Glomerular endothelial cell (primary cell): Measurements from ENCODE around the gene WASHC3. TPM values are rescaled to one million over a fixed set of nuclear protein-coding genes. Genes with fewer than 3 reads are reported as not detected.
A peak's percentile ranks its signal among the peaks of the same experiment; 100 is the strongest.
"Not testable (repeated sequence)": the region's sequence is repeated elsewhere in the genome, so short reads cannot be mapped to it uniquely, and the experiment has no call there.

Experiments
- DNase-seq: peaks from one replicate; pipeline ENCODE4 v3.0.0-alpha.2; 2011; ENCODE audit warnings: low read depth, low spot score; ENCODE audit errors: extremely low read depth
- total RNA-seq: library from RNA; depleted of rRNA; stranded (reverse); fragments of >200 nt; gene quantifications from 2 replicates; pipeline ENCODE4 v1.2.3, GENCODE V29; 2015

WASHC3 gene, protein sequence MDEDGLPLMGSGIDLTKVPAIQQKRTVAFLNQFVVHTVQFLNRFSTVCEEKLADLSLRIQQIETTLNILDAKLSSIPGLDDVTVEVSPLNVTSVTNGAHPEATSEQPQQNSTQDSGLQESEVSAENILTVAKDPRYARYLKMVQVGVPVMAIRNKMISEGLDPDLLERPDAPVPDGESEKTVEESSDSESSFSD
- total RNA-seq: 67.8 and 93.9 TPM in 2 replicates

DNA sequence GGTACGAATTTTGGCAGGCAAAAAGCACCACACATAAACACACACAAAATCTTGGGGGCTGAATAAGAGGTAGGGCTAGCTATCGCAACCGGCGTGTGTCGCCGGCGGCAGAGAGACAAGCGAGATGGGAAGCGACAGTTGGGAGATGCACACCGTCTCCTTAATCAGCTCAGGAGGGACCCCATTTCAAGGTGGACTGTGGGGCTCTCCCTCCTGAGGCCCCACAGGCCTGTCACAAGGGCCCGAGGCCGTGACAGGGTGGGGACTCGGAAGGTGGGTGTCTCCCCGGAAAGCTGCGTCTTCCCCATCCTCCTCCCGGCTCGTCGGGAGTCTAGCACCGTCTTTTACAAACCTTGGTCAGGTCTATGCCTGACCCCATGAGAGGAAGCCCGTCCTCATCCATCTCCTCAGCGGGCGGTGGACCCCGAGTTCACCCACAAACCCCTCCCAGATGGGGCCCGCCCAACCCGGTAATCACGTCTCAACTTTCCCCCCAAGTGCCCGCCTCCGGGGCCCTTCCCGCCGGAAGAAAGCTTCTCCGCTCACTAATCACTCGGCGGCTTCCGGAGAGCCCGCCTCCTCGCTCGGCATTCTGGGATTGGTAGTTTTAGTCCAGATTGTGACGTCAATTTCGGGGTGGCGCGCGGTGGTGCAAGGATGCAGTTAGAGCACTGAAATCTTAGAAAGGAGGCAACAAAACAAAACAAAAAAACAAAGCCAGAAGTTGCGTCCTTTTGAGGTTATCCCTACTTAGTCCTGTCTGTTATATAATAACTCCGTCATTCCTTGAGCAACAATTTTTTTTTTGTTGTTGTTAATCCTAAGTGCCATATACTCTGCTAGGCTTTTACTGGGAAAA is at the start of gene WASHC3:
Gene WASHC3 (minus strand): TSS at position 432 of the 859 bp plus-strand sequence. CDS start 29 bp downstream, at position 403.
- DNase-seq: peak; percentile 62

DNA sequence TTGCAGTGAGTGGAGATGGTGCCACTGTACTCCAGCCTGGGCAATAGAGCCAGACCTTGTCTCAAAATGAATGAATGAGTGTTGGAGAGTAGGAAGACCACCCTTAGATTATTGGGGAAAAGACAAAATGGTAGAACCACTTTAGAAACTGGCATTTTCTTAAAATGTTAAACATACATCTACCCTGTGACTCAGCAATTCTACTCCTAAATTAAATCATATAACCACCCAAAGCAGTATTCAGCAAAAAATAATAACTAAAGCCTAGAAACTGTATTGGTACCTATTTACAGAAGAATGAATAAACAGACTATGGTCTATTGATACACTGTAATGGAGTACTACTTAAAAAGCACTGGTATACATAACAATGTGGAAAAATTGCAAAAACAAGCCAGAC is 49.0 kb upstream of the WASHC3 start:
- DNase-seq: no peak

DNA sequence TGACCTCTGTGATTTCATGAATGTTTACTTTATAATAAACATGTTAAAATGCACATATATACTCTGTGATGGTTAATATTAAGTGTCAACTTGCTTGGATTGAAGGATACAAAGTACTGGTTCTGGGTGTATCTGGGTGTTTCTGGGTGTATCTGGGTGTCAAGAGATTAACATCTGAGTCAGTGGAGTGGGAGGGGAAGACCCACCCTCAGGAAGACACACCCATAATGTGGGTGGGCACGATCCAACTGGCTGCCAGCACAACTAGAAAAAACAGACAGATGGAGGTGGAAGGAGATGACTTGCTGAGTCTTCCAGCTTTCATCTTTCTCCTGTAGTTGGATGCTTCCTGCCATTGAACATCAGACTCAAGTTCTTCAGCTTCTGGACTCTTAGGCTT is 46.2 kb upstream of the WASHC3 start:
- DNase-seq: no peak

DNA sequence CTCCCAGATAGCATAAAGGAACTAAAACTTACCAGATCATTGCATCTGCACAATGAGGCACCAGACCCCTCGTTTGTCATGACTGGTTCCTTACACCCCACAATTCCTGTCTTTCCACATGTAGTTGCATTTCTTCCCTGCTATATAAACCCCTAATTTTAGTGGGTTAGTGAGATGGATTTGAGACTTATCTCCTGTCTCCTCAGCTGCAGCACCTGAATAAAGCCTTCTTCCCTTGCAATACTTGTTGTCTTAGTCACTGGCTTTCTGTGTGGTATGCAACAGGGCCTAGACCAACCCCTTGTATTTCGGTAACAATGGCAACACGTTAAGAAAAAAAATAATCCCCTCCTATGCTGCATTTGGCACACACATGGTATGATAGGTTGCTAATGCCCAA is 45.1 kb upstream of the WASHC3 start:
- DNase-seq: no peak

DNA sequence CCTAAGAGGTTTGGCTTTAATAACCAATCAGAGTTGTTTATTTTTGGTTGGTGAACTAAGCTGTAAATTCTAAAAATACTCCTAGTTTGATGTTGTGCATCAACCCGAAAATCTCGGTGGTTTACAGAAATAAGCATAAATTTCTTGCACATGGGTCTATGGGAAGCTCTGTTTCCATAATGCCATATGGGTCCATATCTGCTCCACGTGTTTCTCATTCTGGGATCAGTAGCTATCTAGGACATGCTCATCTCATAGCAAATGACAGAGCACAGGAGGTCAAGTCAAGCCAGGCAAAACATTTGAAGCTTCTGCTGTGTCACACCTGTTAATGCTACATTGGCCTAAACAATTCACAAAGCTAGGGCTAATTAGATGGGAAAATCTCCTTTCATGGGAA is 35.1 kb upstream of the WASHC3 start:
- no peak for DNase-seq

DNA sequence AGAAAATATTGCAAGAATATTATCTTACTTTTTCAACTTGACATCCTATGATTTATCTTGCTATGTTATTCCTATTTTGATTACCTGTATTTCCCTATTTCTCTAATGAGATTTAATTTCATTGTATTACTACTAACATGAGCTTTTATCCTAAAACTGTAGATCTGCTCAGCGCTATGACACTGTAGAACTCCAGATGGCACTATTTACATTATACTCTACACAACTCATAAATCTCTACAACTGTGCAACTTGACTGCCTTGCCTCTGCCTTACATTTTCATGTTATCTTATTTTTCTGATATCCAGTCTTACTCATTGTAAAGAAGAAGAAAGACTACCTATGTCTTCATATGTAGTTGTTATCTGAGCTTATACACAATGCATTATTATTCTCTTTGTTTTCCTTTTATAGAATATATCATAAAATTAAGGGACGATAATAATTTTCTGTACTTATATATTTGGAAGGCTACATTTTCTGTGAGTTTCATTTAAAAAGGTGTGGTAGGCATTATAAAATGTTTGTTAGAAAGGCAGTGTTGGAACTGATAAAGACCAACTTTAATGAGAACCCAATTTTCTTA is 34.0 kb upstream of the WASHC3 start:
- DNase-seq: peak; percentile 16

DNA sequence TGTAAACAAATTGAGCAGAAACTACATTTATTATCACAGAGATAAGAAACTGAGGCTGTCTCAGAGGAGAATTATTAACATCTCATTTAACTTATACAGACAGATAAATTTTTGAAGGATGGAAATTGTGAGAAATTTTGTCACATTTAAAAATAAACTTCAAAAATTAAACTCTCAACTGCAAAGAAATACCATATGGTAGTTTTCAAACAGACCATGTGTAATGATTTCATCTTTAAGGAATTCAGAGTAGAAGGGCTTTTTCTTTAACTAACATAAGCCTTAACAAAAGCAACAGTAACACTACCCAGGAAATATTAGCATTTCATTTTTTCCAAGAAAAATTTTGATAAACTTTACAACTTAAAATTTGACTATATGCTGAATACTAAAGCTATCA is 31.5 kb upstream of the WASHC3 start:
- no peak for DNase-seq

DNA sequence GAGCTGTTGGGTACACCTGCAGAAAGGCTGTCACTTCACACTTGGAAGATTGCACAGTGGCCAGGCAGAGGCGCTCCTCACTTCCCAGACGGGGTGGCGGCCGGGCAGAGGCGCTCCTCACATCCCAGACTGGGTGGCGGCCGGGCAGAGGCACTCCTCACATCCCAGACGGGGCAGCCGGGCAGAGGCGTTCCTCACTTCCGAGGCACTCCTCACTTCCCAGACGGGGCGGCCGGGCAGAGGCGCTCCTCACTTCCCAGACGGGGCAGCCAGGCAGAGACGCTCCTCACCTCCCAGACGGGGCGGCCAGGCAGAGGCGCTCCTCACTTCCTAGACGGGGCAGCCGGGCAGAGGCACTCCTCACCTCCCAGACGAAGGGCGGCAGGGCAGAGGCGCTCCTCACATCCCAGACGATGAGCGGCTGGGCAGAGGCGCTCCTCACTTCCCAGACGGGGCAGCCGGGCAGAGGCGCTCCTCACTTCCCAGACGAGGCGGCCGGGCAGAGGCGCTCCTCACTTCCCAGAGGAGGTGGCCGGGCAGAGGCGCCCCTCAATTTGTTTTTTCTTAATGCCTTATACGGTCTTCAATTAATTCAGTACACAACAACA is 27.5 kb upstream of the WASHC3 start:
- DNase-seq: not testable (repeated sequence)

DNA sequence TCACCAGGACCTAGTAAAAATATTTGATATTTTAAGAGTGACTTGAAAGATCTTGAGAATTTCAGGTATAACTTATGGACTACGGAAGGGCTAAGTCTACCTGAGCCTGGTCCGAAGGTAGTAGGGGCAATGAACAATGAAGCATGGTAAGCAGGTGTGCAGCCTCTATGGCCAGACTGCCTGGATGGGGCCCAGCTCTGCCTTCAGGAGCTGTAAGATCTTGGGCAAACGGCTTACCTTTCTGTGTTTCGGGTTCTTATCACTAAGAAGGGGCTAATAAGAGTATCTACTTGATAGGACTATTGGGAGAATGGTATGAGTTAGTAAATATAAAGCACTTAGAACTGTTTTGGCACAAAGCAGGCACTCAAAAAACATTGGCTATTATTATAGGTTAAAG is 19.1 kb upstream of the WASHC3 start:
- no peak for DNase-seq

DNA sequence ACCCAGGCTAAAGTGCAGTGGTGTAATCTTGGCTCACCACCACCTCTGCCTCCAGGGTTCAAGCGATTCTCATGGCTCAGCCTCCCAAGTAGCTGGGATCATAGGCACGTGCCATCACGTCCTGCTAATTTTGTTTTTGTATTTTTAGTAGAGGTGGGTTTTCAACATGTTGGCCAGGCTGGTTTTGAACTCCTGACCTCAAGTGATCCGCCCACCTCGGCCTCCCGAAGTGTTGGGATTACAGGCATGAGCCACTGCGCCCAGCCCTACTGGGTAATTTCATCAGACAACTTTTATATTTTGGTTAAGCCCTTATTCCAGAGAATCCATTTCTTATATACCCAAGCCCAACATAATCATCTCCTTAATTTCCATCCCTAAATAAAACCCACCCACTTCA is 10.3 kb upstream of the WASHC3 start:
- not testable (repeated sequence) for DNase-seq

DNA sequence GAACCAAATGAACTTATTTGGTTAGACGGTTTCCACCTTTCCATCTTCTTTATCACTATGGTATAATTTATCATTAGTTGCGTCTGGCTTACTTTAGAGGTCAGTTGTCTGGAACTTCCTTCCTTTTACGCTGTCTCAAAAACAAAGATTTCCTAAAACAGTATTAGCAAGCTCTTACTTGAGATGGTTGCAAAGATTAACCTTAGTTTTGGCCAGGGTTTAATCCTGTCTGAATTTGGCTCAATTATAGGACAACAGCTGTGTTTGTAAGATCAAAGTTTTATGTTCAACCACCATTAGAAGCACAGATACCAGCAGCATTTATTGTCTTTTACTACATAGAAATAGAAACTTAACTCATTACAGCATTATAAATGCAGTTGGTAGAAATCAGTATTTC is 7.9 kb upstream of the WASHC3 start:
- DNase-seq: no peak

DNA sequence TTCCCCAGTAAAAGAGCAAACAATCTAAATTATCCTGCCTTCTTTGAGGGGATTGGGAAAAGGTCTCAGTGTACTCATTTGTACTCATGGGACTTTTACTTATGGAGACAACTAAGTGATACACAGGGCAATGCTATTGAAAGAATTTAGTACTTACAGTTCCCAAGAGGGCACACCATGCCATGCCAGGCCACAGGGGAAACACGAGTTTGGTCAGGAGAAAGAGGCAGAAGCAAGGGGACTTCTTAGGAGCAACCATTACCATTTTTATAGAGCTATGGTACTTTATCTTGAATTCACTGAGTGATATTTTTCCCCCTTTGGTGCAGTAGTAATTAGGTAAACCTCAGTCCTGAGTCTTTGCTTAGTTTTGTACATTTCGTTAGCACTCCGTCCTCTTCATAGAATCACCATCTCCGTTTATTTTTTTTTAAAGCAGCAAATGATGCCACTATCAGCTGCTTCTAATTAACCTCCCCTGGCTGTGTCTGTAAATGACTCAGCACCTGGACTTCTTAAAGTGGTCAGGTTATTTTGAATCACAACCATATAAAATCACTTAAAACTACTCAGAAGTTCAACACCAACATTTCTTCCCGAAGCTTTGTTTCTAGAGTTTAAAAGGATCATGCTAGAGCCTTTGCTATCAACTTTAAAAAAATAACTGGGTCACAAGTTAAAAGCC is 5.9 kb upstream of the WASHC3 start:
- no peak for DNase-seq

DNA sequence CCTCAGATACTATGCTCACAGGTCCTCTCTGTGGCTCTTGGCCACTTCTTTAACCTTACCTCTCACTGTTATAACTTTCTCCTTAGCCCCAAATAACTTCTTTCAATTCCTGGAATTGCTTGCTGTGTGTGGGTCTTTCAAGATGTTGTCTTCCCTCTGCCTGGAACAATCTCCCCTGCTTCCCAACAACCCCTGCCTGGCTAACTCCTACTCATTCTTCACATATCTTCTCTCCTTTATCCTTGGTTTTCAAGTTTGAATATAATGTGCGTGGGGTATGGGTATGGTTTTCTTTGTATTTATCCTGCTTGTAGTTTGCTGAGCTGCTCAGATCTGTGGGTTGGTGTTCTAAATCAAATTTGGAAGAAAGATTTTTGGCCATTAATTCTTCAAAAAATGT is 2.7 kb upstream of the WASHC3 start:
- no peak for DNase-seq

DNA sequence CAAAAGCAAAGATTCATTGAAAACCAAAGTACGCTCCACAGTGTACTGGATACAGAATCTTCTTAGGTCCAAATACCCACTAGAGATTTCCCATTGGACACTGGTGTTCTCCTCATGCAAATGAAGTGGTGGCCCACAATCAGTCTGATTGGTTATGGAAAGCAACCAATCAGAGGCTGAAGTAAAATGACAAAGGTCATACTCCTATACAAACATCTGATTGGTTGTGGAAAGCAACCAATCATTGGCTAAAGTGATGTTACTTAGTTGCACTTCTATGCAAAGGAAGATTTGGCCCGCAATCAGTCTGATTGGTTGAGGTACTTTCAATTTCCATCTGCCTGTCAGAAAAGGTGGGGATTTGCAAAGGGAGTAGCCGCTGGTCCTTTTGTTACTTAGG is 1.3 kb upstream of the WASHC3 start:
- DNase-seq: no peak

DNA sequence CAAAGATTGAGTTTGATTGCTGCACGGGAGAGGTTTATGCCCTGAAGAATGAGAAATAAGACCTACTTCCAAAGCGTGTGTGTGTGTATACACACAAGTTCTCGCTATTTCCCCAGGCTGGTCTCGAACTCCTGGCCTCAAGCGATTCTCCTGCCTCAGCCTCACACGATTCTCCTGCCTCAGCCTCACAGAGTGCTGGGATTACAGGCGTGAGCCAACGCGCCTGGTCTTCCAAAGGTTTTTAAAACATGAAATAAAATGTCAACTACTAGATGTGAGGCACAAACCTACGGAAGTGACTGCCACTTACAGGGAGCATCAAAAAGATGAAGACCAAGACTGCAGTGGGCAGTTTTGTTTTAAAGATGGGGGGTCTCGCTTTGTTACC is 622 bp upstream of the WASHC3 start:
- no peak for DNase-seq

DNA sequence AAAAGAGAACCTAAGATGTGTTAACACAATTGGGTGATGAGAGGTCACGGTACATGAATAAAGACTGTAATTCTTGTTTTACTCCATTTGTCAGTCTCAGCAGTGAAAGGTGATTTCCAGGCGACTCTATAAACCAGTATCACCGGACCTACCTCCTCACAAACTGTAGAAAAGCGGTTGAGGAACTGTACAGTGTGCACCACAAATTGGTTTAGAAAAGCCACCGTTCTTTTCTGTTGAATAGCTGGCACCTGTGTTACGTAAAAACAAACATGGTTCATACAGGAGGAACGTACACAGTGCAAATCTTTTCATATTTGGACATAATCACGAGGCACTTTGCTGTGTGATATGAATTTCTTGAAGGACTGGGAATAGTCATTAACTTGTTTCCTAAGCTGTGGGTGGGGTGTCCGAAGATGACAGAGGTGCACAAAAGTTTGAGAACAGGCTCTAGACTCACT is 663 bp downstream of the WASHC3 start:
- DNase-seq: no peak

DNA sequence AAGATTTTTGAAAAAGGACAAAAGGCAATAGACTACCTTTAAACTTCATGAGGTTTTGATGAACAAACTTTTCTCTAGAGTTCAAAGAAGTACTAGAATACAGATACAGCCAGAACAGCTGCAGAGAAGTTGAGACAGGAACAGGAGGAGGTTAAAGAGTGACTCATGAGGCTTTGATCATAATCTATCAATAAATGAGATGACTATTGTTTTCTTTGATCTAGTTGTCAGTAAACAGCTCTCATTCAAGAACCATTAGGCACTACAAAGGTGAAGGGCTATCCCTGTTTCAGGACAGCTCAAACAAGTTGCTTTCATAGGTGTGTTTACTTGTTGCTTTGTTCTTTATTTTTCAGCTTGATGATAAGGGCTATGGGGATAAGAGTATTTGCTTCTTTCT is 2.4 kb downstream of the WASHC3 start:
- DNase-seq: no peak

DNA sequence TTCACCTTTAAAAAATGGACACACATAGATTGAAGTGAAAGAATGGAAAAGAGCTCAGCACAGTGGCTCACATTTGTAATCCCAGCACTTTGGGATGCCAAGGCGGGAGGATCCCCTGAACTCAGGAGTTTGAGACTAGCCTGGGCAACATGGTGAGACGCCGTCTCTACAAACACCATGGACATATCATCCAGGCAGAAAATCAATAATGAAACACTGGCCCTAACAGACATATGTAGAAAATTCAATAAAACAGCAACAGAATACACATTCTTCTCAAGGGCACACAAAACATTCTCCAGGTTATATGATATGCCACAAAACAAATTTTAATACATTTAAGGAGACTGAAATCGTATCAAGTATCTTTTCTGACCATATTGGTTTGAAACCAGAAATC is 7.4 kb downstream of the WASHC3 start:
- DNase-seq: no peak

DNA sequence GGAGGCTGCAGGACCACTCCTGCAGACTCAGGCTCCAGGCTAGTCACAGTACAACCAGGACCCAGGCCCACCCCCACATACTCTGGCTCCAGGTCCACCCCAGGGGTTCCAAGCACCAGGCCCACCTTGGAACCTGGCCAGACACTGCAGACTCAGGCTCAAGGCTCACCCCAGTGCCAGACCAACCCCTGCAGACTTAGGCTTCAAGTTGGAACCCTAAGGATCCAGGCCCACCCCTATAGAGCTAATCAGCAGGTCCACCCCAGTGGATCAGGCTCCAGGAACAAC is 8.8 kb downstream of the WASHC3 start:
- no peak for DNase-seq

DNA sequence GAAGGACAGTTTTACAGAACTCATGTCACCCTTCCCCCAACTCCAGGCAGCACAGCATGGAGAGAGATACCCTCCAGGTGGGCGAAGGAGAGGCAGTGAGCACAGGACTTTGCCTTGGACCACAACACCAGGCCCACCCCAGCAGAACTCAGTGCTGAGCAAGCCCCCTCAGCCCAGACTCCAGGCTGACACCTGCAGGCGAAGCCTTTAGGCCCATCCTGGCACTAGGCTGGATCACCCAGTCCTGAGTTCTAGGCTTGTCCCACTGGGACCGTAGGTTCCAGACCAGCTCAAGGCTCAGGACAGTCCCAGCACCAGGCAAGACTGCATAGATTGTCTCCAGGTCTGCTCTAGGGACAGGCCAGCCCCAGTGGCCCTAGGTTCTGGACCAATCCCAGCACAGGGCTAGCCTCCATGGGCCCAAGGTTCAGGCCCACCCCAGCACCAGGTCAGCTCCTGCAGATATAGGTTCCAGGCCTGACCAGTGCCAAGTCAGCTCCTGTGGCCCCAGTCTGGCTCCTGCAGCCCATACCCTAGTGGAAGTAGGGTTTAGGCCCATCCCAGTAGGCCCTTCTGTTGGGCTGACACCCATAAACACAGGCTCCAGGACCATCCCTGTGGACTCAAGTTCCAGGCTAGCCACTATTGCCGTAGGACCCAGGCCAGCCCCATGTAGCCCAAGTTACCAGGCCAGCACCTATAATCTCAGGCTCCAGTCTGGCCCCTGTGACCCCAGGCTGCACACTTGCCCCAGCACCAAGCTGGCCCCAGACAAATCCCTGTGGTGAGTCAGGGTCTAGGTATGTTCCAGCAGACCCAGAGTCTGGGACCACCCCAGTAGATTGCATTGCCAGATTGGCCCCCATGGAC is 9.4 kb downstream of the WASHC3 start:
- DNase-seq: no peak
